ENCODE measurements around the gene DDX21. TPM values are rescaled to one million over a fixed set of nuclear protein-coding genes. Genes with fewer than 3 reads are reported as not detected.
"Not testable (repeated sequence)": the region's sequence is repeated elsewhere in the genome, so short reads cannot be mapped to it uniquely, and the experiment has no call there.

DDX21 gene
- total and polyA plus RNA-seq, 2 donors (not counting 3 experiments of a cell fraction or from before 2014, with no cell fraction given): 33.4 to 98.1 TPM

DNA sequence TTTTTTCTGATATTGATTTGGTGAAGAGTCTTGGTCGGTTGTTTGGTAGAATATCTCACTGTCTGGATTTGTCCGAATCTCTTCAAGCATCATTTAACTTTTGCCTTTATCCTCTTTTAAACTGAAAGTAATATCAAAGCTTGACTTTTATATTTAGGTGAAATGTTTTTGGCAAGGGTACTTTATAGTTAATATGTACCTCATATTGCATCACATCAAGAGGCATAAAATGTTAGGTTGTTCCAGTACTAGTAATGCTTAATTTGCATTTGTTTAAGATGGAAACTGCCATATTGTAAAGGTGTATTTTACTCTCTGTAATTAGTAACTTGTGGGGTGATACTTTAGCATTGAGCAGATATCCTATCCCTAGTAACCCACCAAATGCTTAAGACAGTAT lies 17.1 kb upstream of the DDX21 start:
- H3K9me3 ChIP-seq (replicated peaks; ENCODE audit: control insufficient read depth, insufficient read depth, low read length): no peaks in the 10 kb centered on the region
- H3K4me2 ChIP-seq (ENCODE audit: insufficient read depth, low read length): no peak overlapping the region
- FAIRE-seq: no peak
- no peak for TF ChIP-seq POLR2A (IDR thresholded peaks at IDR 0.05; ENCODE audit: low read depth, low read length)
- TF ChIP-seq GATA2 (IDR thresholded peaks at IDR 0.05; ENCODE audit: insufficient read depth, insufficient read length, low read depth, low read length): no peak
- no peak for TF ChIP-seq JUN (IDR thresholded peaks at IDR 0.05; ENCODE audit: borderline replicate concordance, insufficient read depth, insufficient read length, low read depth)
- TF ChIP-seq, protein P1, sequence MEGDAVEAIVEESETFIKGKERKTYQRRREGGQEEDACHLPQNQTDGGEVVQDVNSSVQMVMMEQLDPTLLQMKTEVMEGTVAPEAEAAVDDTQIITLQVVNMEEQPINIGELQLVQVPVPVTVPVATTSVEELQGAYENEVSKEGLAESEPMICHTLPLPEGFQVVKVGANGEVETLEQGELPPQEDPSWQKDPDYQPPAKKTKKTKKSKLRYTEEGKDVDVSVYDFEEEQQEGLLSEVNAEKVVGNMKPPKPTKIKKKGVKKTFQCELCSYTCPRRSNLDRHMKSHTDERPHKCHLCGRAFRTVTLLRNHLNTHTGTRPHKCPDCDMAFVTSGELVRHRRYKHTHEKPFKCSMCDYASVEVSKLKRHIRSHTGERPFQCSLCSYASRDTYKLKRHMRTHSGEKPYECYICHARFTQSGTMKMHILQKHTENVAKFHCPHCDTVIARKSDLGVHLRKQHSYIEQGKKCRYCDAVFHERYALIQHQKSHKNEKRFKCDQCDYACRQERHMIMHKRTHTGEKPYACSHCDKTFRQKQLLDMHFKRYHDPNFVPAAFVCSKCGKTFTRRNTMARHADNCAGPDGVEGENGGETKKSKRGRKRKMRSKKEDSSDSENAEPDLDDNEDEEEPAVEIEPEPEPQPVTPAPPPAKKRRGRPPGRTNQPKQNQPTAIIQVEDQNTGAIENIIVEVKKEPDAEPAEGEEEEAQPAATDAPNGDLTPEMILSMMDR (IDR thresholded peaks at IDR 0.05; ENCODE audit: extremely low read depth in 1 of 2, insufficient read depth in 1 of 2, low read depth in 1 of 2, low read length in 2 of 2): no peak
- no peak for TF ChIP-seq MYC (IDR thresholded peaks at IDR 0.05; ENCODE audit: low read depth, low read length)
- TF ChIP-seq, protein P2, sequence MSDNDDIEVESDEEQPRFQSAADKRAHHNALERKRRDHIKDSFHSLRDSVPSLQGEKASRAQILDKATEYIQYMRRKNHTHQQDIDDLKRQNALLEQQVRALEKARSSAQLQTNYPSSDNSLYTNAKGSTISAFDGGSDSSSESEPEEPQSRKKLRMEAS (IDR thresholded peaks at IDR 0.05; ENCODE audit: insufficient read depth, insufficient read length): no peak
- TF ChIP-seq FOS (IDR thresholded peaks at IDR 0.05; ENCODE audit: borderline replicate concordance, insufficient read depth, low read length): no peak
- TF ChIP-seq EZH2 (IDR thresholded peaks at IDR 0.05; ENCODE audit: borderline replicate concordance, low read depth, low read length, severe bottlenecking): no peak
- TF ChIP-seq POLR2AphosphoS5 (IDR thresholded peaks at IDR 0.05; ENCODE audit: insufficient read depth, low read depth, low read length): no peak
- no TSS peak for BruUV-seq (replicated peaks)
- no peak overlapping the region for H3K9ac ChIP-seq (replicated peaks; ENCODE audit: extremely low read depth, insufficient read depth, low read length)
- no peak overlapping the region for H3K27ac ChIP-seq (ENCODE audit: insufficient read depth, low read depth, low read length)
- no peaks in the 10 kb centered on the region for H3K4me1 ChIP-seq (ENCODE audit: control insufficient read depth, extremely low read depth, insufficient read depth, low read length)
- dilution Hi-C loops (cut with MboI; ENCODE audit: extremely low pct_ligation_motif_present, low sequenced_read_pairs) (no loop called here), intact Hi-C loops (cut with micrococcal nuclease) (no loop called here)
- no peak overlapping the region for H2AFZ ChIP-seq (ENCODE audit: low read depth, low read length)
- CTCF ChIA-PET: no interaction called here
- no peaks in the 10 kb centered on the region for H4K20me1 ChIP-seq (replicated peaks; ENCODE audit: control insufficient read depth, extremely low read depth, insufficient read depth, low read length)
- POLR2A ChIA-PET: no interaction called here
- H3K9me1 ChIP-seq (replicated peaks; ENCODE audit: control insufficient read depth, extremely low read depth, insufficient read depth, low read length): no peaks in the 10 kb centered on the region
- H3K27me3 ChIP-seq (ENCODE audit: control insufficient read depth in 2 of 2, insufficient read depth in 2 of 2, low read length in 2 of 2): no peaks in the 10 kb centered on the region
- no peak overlapping the region for H3K4me3 ChIP-seq (replicated peaks in 1 of 3; ENCODE audit: insufficient read depth in 1 of 3, low read depth in 1 of 3, low read length in 3 of 3)
- H3K79me2 ChIP-seq (ENCODE audit: control insufficient read depth, insufficient read depth, low read length): peaks cover 1% of the 10 kb centered on the region
- DNase-seq (ENCODE audit: low read depth, low spot score): no peak
- H3K36me3 ChIP-seq (ENCODE audit: control insufficient read depth in 2 of 2, extremely low read depth in 1 of 2, insufficient read depth in 2 of 2, low read length in 2 of 2): peaks cover 0 to 6% of the 10 kb centered on the region in 2 experiments

DNA sequence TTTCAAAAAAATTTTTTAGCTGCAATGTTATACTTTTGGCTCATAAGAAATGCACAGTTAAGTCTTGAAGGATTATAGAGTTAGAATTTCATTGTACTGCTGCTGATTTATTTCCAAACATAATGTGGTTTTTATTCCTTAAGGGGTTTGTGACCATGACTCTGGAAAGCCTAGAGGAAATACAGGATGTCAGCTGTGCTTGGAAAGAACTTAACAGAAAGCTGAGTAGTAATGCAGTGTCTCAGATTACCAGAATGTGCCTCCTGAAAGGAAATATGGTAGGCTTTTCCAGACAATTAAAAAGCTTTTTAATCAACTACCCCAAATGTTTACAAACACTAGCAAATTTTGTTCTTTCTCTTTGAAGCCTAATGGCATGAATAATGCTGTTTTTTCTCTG lies 15.1 kb upstream of the DDX21 start:
- dilution Hi-C loops (cut with MboI; ENCODE audit: extremely low pct_ligation_motif_present, low sequenced_read_pairs): not testable (repeated sequence)

More for the DNA sequence above, 15.1 kb upstream of the DDX21 start:
- H3K79me2 ChIP-seq (ENCODE audit: control insufficient read depth, insufficient read depth, low read length); BruUV-seq (replicated peaks); H3K27ac ChIP-seq (ENCODE audit: insufficient read depth, low read depth, low read length); FAIRE-seq; H3K4me1 ChIP-seq (ENCODE audit: control insufficient read depth, extremely low read depth, insufficient read depth, low read length); DNase-seq (ENCODE audit: low read depth, low spot score); H3K9me1 ChIP-seq (replicated peaks; ENCODE audit: control insufficient read depth, extremely low read depth, insufficient read depth, low read length); H4K20me1 ChIP-seq (replicated peaks; ENCODE audit: control insufficient read depth, extremely low read depth, insufficient read depth, low read length); H3K36me3 ChIP-seq (ENCODE audit: control insufficient read depth in 2 of 2, extremely low read depth in 1 of 2, insufficient read depth in 2 of 2, low read length in 2 of 2); intact Hi-C loops (cut with micrococcal nuclease); H3K9me3 ChIP-seq (replicated peaks; ENCODE audit: control insufficient read depth, insufficient read depth, low read length); H3K27me3 ChIP-seq (ENCODE audit: control insufficient read depth in 2 of 2, insufficient read depth in 2 of 2, low read length in 2 of 2); H2AFZ ChIP-seq (ENCODE audit: low read depth, low read length); POLR2A ChIA-PET; H3K4me3 ChIP-seq (replicated peaks in 1 of 3; ENCODE audit: insufficient read depth in 1 of 3, low read depth in 1 of 3, low read length in 3 of 3); H3K9ac ChIP-seq (replicated peaks; ENCODE audit: extremely low read depth, insufficient read depth, low read length); H3K4me2 ChIP-seq (ENCODE audit: insufficient read depth, low read length): not testable (repeated sequence)
- CTCF ChIA-PET: interaction anchor here (1.6 kb wide), 1 partner anchor 534 kb away, joined by 6 read pairs; the partner anchor contains the start of gene RUFY2

All from endothelial cell of umbilical vein (primary cell).